ENCODE results near the gene FBXO11.
"Not testable (repeated sequence)": the region's sequence is repeated elsewhere in the genome, so short reads cannot be mapped to it uniquely, and the experiment has no call there.

DNA sequence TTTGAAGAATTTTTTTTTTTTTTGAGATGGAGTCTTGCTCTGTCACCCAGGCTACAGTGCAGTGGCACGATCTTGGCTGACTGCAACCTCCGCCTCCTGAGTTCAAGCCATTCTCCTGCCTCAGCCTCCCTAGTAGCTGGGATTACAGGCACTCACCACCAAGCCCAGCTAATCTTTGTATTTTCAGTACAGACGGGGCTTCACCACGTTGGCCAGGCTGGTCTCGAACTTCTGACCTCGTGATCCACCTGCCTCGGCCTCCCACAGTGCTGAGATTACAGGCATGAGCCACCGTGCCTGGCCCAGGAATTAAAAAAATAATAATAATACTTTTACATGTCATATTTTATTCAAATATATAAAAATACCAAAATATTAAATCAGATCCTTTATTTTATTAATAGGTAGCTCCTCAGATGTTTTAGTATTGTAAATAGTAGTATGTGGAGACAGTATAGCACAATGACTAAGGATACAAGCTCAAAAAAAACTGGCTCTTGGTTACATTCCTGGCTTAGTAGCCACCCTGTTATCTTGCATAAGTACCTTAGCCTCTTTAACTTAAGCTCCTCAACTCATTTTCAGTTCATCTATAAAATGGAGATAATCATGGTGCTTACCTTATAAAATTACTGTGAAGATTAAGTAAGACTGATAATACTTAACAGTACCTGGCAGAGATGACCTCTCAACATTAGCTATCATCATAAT lies 53.1 kb downstream of the FBXO11 start:
- TF ChIP-seq, protein P1, sequence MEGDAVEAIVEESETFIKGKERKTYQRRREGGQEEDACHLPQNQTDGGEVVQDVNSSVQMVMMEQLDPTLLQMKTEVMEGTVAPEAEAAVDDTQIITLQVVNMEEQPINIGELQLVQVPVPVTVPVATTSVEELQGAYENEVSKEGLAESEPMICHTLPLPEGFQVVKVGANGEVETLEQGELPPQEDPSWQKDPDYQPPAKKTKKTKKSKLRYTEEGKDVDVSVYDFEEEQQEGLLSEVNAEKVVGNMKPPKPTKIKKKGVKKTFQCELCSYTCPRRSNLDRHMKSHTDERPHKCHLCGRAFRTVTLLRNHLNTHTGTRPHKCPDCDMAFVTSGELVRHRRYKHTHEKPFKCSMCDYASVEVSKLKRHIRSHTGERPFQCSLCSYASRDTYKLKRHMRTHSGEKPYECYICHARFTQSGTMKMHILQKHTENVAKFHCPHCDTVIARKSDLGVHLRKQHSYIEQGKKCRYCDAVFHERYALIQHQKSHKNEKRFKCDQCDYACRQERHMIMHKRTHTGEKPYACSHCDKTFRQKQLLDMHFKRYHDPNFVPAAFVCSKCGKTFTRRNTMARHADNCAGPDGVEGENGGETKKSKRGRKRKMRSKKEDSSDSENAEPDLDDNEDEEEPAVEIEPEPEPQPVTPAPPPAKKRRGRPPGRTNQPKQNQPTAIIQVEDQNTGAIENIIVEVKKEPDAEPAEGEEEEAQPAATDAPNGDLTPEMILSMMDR (IDR thresholded peaks at IDR 0.05 in 4 of 5, conservative IDR thresholded peaks at IDR 0.05 in 1 of 5): not testable (repeated sequence)
- TF ChIP-seq POLR2A (IDR thresholded peaks at IDR 0.05): not testable (repeated sequence)

All from gastrocnemius medialis (tissue), 4 donors.